HG02943 (cell line): Measurements from ENCODE around the gene UTP11.
A peak's percentile ranks its signal among the peaks of the same experiment; 100 is the strongest.

Experiments used
- ATAC-seq: cut with Tn5 transposase; IDR thresholded peaks from one replicate; pipeline ENCODE4 v1.9.1; 2021; ENCODE audit warnings: mild to moderate bottlenecking, low read depth, moderate library complexity; ENCODE audit not compliant: unreplicated experiment

UTP11 gene

GRCh38 chr1:38045401-38046332, 33.1 kb downstream of the UTP11 start:
- no peak for ATAC-seq

GRCh38 chr1:38046333-38046883, 33.9 kb downstream of the UTP11 start, which contains the start of gene POU3F1:
Gene POU3F1 (minus strand): TSS chr1:38046793. CDS start chr1:38046743, 50 bp downstream.
- ATAC-seq, result no peak

GRCh38 chr1:38046884-38047602, 34.5 kb downstream of the UTP11 start:
- ATAC-seq, result peak; percentile 53

- ATAC-seq, result no peak
These were observed 35.1 kb downstream of the UTP11 start for GRCh38 chr1:38047603-38048141.

GRCh38 chr1:38050397-38051078, 38.0 kb downstream of the UTP11 start:
- no peak for ATAC-seq

GRCh38 chr1:38051079-38051543, 38.6 kb downstream of the UTP11 start:
- ATAC-seq, result no peak

GRCh38 chr1:38052750-38053415, 40.3 kb downstream of the UTP11 start:
- ATAC-seq, result peak; percentile 46

GRCh38 chr1:38053416-38054091, 41.0 kb downstream of the UTP11 start:
- no peak for ATAC-seq

- ATAC-seq, result no peak
These were observed 42.9 kb downstream of the UTP11 start for GRCh38 chr1:38055398-38055797.

- no peak for ATAC-seq
These were observed 43.4 kb downstream of the UTP11 start for GRCh38 chr1:38055965-38056364.

- ATAC-seq, result no peak
These were observed 47.2 kb downstream of the UTP11 start for GRCh38 chr1:38059635-38060250.

GRCh38 chr1:38060498-38060897, 48.0 kb downstream of the UTP11 start:
- ATAC-seq, result no peak

- ATAC-seq, result no peak
These were observed 48.8 kb downstream of the UTP11 start for GRCh38 chr1:38061290-38061689.

GRCh38 chr1:38061883-38062328, 49.4 kb downstream of the UTP11 start:
- ATAC-seq, result no peak

- no peak for ATAC-seq
These were observed 50.1 kb downstream of the UTP11 start for GRCh38 chr1:38062361-38063288.

GRCh38 chr1:38063616-38064015, 51.1 kb downstream of the UTP11 start:
- ATAC-seq, result no peak

GRCh38 chr1:38064197-38064903, 51.8 kb downstream of the UTP11 start:
- ATAC-seq, result no peak
